Glomerular endothelial cell (primary cell): ENCODE measurements around the gene NLRC3. TPM values are rescaled to one million over a fixed set of nuclear protein-coding genes. Genes with fewer than 3 reads are reported as not detected.

Source experiments
- DNase-seq: peaks from one replicate; pipeline ENCODE4 v3.0.0-alpha.2; 2011; ENCODE audit warnings: low read depth, low spot score; ENCODE audit errors: extremely low read depth
- total RNA-seq: library from RNA; depleted of rRNA; stranded (reverse); fragments of >200 nt; gene quantifications from 2 replicates; pipeline ENCODE4 v1.2.3, GENCODE V29; 2015

The NLRC3 gene
- total RNA-seq, 1 donor from 2014 or later = 7.5 TPM

DNA sequence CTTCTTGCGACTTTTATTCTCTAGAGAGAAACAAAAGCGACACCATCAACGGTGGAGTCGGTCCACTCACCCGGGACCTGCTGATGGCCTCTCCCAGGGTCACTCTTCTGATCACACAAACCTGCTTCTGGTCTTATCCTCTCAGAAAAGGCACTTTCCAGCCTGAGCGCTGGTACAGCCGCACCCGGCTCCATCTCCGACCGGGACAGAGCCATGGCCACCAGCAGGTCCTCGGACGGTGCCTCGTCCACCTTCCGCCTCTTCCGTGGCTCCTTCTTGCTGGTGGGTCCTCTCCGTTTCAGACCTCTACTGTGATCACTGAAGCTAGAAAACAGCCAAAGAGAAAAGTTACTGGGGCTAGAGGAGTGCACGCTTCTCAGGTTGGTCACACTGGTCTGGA lies 20.5 kb upstream of the NLRC3 start:
- no peak for DNase-seq

DNA sequence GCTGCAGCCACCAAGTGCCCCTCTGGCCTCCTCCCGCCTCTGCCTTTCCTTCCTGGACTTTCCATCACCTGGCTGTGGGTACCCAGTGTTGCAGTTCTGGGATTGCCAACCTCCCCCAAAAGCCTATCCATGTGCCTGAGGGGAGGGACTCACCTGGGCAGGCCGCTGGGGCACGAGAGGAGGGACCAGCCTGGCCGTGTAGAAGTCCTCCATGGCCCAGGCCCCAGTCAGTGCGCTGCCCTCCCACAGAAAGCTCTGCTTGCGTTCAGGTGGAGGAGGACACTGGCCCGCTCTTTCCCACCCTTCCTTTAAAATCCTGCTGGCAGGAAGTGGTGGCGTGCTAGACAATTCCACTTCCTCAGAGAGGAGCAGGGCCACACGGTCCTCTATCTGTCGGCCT lies 20.0 kb upstream of the NLRC3 start:
- no peak for DNase-seq

DNA sequence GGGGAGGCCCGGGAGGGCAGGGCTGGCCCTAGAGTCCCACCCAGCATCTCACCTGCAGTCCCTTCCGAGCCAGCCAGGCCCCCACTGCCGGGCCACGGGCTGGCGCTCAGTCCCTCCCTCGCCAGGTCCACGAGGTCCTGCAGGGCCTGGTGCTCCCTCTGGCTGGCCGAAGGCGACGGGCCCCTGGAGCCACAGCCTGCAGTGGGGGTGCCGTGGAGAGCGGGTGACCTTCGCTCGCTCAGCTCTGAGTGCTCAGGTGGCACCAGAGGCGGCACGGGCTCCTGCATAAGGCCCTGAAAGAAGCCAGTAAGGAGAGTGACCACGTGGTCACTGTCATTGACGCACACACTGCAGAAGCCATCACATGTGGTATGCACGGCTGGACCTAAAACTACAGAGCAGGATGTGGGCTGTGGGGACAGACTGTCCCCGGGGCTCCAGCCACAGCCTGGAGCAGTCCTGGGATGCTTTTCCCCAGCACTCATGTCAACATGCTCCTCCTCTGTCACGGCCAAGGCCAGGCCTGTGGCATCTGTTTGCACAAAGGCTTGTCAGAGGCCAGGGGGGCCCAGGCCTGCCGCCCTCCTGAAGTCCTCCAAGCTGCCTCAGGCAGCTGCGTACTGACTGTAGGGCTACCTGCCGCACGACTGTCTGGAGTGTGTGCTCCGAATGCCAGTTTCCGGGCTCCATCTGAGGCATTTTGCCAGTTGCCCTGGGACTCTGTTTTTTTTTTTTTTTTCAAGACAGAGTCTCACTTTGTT lies 19.1 kb upstream of the NLRC3 start:
- DNase-seq = no peak

DNA sequence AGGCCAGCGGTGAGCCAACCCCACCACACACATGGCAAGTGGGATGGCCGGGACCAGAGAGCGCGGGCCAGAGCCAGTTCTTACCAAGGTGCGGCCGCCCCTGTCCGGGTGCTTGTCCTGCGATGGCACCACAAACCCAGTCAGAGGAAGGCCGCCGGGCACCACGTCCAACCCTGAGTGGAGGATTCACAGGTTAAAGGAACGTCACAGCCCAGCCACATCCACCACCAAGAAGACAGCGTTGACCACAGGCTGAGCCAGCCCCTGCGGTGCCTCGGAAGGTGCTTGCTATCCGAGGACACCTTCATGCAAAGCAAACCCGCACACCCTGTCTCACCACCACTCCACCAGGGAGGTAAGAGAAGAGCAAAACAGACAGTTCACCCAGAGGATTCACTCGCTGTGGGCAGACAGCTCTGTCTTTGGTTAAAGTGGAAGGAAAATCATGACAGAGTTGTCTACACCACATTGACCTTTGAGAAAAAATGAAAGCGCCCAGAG lies 18.4 kb upstream of the NLRC3 start:
- no peak for DNase-seq

DNA sequence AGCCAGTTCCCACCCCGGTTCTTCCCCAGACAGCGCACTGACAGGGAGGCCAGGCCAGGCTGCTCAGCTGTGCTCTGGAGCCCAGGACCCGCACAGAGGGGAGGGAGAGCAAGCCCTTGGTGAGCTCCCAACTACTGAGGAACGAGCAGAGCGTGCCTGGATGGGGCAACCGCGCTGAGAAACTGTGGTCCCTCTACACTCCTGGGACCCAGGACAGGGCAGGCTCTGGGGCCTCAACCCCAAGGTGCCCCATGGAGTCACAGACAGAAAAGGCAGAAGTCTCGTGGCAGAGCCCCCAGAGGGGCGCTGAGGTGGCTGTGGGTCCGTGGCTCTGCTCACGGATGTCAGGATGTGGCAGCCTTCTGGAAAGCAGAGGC lies 17.9 kb upstream of the NLRC3 start:
- DNase-seq = no peak

DNA sequence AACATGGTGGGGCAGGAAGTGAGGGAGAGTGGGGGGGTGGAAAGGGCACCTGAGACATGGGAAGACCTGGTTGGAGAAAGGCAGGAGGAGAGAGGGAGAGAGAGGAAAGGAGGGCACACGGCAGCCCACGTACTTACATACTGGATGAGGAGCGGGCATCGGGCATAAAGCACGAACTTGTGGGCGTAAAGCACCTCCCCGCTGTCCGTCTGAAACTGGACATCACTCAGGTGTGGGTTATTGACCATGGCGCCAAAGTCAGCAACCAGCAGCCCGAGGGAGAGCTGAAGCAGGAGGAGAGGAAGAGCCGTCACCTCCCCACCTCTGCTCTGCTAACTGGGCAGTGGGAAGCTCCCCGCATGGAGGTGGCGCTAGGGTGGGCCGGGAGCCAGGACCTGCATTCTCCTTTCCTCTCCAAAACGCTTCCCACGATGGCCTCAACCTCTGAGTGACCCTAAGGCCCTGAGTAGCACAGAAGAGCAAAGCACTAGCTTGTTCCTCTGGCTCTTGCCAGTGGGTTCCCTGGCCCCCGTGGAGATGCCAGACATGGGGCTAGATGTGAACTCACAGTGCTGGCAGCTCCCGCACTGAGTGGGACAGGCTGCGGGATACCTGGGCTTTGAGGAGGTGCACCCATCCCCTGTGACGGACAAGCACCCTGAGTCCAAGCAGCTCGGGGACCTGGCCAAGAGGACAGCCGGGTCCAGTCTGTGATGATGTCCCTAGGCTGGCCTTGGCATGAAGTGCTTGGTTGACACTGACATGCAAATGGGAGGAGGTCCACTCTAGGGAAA lies 17.3 kb upstream of the NLRC3 start:
- DNase-seq = no peak

DNA sequence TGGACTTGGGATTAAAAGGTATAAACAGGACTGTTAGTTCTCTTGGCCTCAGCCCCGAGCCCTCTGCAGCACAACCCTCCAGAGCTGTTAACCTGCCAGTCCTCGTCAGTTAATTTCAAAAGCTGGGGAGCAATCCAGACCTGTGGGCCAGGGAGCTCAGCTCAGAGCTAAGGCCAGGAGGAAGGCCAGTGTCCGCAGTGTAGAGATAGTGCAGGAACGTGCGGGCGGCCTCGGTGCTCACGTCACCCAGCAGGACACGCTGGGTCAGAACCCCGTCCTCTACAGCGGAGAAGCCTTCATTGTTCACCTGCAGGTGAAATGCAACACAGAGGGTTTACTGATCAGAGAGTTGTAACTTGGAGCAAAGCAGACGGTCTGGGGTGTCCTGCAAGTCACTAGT lies 15.4 kb upstream of the NLRC3 start:
- DNase-seq = no peak

DNA sequence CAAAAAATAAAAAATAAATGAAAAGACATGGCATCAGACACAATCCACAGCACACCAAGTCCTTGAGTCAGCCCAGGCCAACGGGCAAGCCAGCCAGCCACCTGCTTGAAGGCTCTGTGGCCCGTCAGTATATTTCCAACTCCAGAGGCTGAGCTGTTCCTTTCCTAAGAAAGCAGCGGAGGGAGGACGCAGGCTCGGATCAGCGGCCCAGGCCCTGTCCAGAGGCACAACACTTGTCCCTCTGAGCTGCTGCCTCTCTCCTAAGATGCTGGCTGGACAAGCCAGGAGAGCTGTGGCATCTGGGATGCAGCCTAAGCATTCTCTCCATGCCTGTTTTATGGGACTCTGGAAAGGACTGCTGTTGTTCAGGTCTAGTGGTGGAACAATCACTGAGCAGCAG lies 14.8 kb upstream of the NLRC3 start:
- no peak for DNase-seq

DNA sequence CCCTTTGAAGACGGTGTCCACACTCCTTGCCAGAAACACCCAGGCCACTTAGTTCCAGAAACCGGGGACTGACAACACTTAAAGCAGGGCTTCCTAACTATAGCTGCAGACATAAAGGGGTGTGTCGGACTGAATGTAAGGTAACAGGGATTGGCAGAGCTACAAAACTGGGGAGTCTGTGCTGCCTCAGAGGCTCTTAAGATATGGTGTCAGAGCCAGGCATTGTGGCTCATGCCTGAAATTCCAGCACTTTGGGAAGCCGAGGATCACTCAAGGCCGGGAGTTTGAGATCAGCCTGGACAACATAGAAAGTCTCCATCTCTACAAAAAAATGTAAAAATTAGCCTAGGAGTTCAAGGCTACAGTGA lies 14.2 kb upstream of the NLRC3 start:
- no peak for DNase-seq

DNA sequence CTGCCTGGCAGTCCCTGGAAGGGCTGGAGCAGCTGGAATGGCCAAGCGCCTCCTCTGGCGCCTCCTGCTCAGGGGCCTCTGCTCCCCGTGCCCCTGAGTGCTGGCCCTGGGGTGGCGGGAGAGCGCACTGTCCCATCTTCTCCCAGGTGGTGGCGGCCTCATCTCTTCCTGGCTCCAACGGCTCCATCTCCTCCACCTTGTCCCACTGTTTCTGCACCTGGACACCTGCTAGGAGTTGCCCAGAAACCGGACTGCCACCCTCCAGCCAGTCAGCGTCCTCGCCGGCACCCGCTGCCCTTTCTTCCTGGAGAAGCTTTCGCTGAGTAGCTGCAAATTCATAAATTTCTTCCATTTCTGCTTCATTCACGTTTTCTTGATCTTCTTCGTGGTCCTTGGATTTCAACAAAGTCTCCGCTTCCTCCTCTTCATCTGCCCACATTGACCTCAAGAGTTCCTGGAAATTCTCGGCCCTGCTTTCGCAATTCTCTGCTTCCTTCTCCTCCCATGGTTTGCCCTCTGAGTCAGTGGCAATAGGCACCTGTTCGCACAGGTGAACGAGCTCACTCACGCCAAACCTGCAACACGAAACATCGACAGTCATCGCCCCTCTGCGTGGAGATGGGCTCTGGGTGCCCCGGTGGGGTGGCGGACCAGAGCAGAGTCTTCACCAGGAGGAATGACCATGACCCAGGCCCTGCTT lies 13.7 kb upstream of the NLRC3 start:
- no peak for DNase-seq

DNA sequence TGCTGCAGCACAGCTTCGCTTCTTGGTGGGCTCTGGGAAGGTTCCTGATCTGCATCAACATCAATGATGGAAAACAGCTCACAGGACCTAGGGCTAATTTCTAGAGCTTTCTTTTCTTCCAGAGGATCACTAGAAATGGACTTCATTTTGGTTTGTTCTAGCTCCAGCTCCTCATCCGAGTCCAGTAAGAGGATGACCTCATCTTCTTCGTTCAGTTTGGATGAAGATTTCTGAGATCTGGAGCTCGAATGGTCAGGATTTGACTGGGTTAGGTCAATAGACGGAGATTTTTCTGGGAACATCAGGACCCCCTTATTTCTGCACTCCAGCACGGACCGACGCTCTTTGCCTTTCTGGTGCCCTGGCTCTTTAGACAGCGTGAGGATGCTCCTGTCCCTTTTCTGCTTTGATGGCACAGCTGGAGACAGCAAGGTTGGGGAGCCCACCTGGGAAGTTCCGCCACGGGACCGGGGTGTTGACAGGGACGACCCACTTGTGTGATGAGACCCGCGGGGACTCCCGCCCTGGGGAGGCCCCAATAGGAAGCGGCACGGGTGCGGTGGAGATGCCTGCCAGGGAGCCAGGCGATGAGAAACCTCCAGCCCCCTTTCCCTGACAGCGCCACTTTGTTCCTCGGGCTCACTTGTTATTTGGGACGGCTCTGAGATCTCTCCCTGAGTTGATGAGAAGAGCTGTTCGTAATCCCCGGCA lies 12.9 kb upstream of the NLRC3 start:
- DNase-seq = no peak

DNA sequence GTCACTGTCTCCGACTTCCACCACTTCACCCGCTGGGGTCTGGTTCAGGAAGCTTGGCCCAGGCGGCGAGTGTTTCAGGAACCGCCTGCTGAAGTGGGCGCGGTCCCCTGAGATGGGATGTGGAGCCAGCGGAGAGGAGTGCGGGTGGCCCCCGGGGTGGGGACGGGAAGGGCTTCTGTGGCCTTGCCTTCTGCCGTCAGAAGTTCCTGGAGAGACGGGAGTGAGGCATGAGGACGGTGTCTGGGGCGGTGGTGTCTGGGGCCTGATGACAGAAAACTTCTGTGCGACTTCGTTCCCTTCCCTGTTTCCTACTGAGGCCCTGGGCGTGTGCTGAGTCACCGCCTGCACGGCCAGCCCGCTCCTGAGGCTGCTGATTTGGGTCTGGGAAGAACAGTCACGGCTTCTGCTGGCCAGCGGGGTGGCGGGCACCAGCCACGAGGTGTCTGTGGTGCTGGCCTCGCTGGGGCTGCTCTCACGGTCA lies 12.3 kb upstream of the NLRC3 start:
- no peak for DNase-seq

DNA sequence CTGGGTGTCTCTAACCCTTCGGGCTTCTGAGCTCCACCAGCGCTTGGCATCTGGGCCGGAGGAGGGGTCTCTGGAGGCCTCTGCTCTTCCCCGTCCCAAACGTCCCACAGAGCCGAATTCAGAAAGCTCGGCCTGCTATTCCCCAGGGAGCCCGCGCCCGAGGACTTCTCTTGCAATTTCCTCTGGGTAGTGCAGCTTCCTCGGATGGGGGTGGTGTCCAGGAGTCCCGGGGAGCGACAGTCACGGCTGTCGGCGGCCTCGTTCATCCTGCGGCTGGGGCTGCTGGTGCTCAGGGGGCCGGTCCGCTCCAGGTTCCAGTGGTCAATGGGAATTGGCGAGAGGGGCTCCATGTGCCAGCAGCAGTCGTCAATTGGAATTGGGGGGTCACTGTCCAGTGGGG lies 11.8 kb upstream of the NLRC3 start:
- no peak for DNase-seq

DNA sequence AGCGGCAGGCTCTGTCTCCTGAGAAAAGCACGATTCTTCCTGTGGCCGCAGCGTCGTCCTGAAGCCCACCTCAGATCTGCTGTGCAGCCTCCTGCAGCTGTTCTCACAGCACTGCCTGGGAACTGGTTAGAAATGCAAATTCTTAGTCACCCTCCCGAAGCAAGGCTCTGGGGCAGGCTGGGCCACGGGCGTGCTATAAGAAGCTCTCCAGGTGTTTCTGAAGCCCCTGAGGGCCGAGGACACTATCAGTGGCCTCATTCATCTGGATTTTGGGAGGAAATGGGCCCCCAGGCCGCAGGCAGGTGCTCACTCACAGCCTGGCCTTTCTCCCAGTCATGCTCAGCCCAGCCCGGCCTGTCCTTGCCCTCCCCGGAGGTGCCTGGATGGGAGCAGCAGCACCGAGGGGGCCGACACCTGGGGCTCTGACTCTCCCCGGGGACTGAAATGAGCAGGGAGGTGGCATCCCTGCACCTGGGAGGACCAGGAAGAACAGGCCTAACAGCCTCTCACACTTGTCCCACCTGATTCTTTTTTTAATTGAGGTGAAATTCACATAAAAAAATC lies 10.4 kb upstream of the NLRC3 start:
- no peak for DNase-seq

DNA sequence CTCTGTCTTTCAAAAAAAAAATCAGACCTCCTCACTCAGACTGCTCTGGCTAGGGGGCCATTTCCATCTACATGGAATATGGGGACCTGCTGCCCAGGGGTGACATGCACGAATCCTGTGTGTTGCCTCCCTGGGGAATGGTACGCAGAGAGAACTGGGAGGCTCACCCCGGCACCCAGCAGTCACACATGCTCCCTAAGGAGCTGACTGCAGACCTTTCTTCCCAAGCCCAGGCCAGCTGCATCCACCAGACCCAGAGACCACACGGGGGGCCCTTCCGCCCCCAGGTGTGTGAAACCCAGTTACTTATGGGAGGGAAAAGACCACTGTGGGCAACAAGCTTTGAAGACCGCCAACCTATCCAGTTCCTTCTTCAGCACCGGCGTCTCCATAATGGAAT lies 7.2 kb upstream of the NLRC3 start:
- no peak for DNase-seq

DNA sequence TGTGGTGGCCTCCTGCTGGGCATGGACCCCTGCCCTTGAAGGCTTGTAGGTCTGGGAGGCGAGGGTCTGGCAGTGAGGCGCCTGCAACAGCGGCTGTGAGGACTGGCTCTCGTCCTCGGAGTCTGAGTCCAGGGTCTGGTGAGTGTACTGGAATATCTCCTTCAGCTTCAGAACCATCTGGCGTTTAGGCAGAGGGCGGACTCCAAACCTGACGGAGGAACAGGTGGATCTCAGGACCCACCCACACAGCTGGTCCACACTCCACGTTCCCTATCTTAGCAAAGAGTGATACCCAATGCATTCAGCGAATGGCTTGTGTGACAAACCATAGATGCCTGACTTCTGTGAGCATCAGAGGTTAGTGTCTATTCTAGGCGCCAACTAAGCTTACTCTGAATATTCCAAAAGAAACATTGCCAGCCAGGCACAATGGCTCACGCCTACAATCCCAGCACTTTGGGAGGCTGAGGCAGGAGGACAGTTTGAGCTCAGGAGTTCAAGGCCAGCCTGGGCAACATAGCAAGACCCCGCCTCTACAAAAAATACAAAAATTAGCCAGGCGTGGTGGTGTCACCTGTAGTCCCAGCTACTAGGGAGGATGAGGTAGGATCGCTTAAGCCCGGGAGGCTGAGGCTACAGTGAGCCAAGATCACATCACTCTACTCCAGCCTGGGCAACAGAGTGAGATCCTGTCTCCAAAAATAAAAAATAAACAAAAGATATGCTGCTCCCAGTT lies 6.3 kb upstream of the NLRC3 start:
- DNase-seq = no peak

DNA sequence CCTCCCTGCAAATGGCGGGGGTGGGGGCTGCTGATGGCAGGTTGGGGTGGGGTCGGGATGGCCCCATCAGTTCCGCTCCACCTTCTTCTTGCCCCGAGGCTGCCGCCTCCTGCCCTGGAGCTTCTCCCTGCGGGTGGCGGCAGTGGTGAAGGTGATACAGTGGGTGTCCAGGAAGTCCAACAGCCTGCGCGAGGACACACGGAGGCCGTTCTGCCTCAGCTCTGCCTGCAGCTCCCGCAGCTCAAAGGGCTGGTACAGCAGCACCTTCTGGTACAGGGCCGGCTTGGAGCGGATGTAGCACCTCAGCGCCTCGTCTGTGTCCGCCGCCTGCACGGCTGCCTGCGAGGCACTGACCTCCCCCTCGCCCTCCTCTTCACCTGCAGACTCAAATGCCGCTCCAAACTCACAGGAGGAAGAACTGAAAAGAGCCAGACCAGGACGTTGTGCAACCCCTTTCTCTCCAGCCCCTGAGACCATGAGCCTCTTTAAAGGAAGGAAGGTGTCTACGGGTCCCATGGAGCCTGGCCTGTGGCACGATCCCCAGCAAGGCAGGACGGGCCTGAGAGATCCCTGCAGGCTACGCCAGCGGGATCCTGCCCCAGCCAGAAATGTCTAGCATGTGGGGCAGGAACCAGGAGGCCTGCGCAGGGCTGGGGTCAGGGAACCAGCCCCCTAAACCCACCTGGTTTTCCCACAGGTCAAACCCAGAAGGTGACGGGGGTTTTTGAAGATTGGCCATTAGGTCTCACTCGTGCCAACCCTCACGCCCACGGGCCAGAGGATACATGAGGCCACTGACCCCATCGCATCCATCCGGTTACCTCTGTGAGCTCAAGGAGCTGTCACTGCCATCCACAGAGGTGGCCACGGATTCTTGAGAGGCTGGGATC lies 5.3 kb upstream of the NLRC3 start:
- no peak for DNase-seq

DNA sequence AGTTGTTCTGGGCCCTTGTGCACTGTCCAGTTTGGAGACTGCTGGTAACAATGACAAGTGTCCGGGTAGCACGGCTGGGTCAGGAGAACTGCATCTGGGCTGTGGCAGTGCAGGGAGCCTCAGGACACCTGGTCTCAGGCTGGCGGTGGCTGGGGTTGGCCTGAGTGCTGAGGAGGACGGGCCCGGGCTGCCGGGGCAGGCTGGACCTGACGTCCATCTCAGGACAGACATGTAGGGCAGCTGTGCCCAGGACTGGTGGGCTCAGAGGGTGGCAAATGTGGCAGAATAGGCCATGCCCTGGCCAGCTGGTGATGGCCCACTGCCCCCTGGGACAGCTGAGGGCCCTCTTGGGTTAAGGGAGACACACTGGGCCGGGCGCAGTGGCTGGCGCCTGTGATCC lies 4.2 kb upstream of the NLRC3 start:
- no peak for DNase-seq

DNA sequence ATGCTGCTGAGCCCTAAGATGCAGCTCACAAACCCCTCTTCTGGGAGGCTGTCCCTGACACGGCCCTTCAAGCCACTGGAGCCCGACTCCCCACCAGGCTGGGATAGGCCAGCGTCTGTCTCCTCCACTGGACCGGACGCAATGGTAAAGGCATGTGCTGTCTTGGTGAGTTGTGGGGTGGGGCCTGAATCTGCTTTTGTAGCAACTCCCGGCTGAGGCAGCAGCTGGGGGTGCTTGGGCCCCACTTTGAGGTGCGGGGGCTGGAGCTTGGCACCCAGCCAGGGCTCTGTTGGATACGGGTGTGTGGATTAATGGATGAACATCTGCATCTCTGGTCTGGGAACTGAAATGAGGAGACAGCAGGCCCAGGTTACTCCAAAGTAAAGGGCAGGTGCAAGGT lies 3.5 kb upstream of the NLRC3 start:
- no peak for DNase-seq
